Measurements from ENCODE around the gene PDXK.

The PDXK gene

DNA sequence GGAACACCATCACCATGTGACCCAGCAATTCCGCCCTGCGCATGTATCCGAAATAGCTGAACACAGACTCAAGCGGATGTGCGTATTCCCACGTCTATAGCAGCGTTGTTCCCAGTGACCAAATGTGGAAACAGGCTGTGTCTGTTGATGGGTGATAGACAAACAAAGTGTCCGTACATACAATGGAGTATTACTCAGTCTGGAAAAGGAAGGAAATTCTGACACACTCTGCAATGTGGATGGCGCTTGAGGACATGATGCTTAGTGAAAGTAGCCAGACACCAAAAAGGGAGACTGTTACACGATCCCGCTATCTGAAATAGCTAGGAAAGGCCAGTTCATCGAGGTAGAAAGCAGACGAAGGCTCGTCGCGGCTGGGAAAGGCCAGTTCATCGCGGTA lies 25.8 kb downstream of the PDXK start:
- DNase-seq: no peak

GRCh38 chr21:43745772-43746517 lies 27.0 kb downstream of the PDXK start:
- no peak for DNase-seq

DNA sequence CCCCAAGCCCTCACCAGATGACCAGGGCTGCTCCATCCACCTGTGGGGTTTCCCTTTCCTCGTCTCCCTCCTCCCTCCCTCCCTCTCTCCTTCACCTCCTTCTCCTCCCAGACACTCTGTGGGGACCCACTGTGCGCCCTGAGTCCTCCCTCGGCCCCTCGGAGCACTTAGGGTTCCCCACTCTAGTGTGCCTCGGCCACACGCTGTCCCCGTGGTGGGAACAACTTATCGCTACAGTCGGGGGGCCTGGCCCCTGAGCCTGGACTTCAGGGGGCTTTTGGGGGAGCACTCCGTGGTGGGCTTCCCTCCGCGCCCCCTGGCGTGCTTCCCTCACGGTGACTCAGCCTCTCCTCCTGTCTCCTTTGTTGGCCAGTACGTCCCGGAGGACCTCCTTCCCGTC lies 29.7 kb downstream of the PDXK start:
- no peak for DNase-seq

DNA sequence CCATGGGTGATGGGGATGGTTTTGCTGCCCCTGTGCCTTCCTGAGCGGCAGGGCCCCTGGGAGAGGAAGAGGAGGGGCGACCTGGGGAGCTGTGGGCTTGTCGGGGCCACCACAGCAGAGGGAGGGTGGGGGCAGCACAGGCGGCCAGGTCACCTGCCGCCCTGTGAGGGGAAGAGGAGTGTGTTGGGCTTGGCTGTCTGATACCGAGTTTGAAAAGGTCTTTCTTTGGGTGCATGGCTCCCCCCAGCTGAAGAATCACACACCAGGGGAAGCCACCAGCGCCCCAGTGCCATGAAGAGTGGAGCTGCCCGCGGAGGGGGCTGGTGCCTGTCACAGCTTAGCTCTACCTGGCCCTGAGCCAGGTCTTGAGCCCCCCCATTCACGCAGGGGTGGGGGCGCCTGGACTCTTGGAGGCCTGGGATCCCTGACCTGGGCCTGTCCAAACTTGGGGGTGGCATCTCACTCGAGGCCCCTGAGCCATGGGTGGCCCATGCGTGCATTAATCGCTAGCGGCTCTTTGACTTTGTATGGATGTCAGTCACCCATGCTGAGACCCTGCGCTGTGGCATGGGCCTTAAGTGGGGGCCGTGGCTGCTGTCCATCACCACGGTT lies 30.8 kb downstream of the PDXK start:
- DNase-seq: no peak

DNA sequence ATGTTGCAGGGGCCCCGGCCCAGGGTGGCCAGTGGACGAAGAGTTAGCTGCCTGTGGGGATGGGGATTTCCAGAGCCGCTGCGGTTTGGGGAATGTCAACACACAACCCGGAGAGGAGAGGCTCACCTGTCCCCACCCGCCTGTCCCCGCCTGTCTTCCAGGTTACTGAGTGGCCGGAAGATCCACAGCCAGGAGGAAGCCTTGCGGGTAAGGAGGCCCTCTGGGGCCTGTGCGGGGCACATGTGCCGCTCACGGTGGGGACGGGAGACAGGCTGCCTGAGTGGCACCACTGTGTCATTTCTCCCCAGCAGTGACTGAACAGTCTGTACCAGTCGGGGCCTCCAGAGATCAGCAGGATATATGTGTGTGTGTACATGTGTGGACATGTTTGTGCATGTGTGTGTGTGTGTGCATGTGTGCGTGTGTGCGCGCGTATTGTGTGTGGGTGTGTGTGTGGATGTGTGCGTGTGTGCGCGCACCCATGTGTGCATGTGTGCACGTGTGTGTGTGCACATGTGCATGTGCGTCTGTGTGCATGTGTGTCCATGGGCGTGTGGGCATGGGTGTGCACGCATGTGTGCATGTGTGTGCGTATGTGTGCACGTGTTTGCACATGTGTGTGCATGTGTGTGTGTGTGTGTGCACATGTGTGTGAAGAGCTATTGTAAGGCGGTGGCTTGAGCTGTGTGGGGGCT lies 31.6 kb downstream of the PDXK start:
- DNase-seq: no peak

GRCh38 chr21:43751955-43752591 lies 33.1 kb downstream of the PDXK start:
- DNase-seq: no peak

- DNase-seq: no peak
Measured at GRCh38 chr21:43752758-43753438, 34.0 kb downstream of the PDXK start.

DNA sequence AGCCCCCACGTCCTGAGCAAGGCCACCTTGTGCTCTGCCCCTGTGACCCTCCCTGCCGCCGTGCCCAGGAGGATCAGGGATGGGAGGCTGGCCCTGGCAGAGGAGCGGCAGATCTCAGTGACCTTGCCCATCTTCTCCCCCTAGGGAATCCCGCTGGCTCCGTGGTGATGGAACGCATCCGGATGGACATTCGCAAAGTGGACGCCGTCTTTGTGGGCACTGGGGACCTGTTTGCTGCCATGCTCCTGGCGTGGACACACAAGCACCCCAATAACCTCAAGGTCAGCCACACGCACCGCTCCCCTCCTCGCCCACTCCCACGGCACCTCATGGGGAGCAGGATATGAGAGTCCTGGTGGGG lies 34.5 kb downstream of the PDXK start:
- DNase-seq: no peak

DNA sequence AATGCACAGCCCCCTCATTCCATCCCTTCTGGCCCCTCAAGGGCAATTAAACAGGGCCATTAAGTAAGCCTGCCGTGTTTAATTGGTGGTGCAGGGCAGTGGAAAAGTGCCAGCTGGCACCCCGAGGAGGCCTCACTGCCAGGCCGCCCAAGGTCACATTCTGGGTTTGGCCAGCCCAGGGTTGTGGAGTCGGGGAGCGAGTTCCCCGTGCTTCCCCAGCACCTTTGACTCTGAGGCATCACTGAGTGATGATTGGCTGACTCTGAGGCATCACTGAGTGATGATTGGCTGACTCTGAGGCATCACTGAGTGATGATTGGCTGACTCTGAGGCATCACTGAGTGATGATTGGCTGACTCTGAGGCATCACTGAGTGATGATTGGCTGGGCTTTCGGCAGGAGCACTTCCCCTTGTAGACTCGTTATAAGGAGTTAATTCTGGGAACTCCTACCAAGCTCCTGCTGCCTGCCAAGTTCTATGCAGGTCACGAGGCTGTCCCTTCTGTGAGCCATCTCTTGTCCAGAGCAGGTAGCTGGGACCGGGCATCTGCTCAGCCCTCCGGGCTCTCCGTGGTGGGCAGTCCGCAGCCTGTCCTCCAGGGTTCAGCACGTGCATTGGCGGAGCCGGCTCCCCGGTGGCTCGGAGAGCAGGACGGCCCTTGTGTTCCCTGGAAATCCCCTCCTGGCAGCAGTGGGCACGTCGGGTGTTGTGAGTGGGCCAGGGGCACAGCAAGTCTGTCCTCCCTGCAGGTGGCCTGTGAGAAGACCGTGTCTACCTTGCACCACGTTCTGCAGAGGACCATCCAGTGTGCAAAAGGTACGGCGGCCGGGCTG lies 36.2 kb downstream of the PDXK start:
- no peak for DNase-seq

DNA sequence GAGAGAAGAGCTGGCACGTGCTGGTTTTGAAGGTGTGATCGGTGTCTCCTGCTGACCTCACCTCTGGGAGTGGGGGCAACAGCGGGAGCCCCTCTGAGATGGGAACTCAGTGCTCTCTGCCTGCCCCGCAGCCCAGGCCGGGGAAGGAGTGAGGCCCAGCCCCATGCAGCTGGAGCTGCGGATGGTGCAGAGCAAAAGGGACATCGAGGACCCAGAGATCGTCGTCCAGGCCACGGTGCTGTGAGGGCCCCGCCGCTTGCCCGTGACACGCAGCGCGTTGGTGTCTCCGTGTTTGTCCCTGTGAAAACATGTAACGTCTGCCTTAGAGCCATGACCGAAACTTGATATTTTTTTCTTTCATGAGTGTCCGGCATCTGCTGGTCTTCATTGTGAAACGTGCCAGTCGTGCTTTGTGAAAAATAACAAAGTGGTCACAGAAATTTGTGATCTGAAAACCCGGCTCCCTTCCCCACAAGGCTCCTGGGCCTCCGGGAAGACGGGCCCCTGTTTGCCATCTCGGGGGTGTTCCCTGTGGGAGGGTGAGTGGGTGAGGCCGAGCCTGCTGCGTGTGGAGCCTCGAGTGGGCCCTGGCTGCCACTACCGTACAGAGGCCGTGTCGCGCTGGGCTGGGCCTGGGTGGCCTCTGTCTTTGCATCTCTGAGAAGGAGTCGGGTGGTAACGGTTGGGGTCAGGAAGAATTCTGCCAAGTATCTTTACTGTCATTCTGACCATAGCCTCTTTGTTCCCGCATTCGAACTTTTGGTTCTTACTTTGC lies 37.1 kb downstream of the PDXK start:
- no peak for DNase-seq

- no peak for DNase-seq
Measured at GRCh38 chr21:43757601-43758000, 38.7 kb downstream of the PDXK start.

- no peak for DNase-seq
Measured at GRCh38 chr21:43758111-43758641, 39.2 kb downstream of the PDXK start.

DNA sequence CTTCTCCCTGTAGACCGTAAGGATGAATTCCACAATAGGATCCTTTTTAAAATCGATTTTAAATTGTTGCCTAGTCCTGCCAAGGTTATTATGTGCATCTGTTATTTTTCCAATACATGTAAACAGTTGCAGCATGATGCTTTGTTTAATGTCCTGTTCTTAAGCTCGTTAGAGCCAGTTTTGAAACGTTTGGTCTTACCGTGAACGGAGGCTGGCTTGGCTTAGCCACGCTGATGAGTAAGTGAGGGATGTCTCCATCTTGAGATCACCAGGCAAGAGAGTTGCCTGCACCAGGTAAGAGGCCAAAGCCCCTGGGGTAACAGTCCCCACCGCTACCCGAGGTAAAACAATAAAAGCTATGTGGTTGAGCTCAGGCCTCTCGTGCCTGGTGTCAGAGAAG lies 39.9 kb downstream of the PDXK start:
- DNase-seq: no peak

DNA sequence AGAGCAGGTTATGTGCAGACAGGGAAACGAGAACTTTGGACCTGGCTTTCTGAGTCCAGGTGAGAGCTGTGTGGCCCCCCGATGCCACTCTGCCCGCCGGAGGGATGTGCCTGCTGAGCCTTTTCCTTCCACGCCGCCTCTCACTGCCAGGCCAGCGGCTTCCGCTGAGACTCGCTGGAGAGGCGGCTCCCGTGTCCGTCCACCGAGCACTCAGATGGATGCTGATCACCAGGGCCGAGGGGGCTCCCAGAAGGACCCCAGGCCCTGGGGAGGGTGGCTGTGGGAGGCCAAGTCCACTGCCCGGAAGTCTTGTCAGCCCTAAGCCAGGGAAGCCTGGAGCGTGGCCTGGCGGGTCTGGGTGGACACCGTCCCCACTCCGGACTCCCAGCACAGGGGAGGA lies 40.7 kb downstream of the PDXK start:
- DNase-seq: no peak

- no peak for DNase-seq
Measured at GRCh38 chr21:43760391-43760958, 41.5 kb downstream of the PDXK start.

GRCh38 chr21:43761886-43762285 lies 43.0 kb downstream of the PDXK start:
- DNase-seq: no peak

GRCh38 chr21:43762303-43763128 lies 43.6 kb downstream of the PDXK start:
- DNase-seq: no peak

DNA sequence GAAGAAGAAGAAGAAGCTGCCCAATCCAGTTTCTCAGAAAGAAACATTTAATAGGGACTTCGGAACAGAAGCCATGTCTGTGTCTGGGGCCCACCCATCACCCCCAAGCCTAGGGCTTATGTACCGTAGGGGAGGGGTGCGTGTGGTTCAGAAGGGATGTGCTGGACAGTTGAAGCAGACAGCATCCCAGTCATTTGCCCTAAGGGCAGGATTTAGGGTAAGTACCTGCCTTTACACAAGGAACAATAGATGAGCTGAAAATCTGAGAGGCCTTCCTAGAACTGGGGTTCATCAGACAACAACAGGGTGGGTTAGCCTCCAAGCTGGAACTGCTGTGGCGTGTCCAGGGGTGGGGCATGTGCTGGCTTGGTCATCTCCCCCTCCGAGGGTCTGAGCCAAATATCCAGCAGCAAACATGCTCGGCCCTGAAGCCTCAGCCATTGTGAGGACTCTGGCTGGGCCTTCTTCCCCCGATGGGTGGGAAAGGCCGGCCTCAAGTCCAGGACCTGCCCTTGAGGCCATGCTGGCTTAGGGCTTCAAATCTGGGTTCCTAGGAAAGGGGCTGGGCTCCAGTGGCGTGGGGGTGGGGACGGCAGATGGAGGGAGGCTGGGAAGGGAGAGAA lies 45.1 kb downstream of the PDXK start:
- DNase-seq: no peak
